Muscle of leg (tissue), 11 donors: ENCODE data around the gene PCDHGA8. TPM values are rescaled to one million over a fixed set of nuclear protein-coding genes. Genes with fewer than 3 reads are reported as not detected.
"Not testable (repeated sequence)": the region's sequence is repeated elsewhere in the genome, so short reads cannot be mapped to it uniquely, and the experiment has no call there.

ENCODE experiments used
- DNase-seq: peaks from one replicate; pipeline ENCODE4 v3.0.0; 2013
- H3K27ac ChIP-seq: one replicate; pipeline ENCODE4 v1.5.1; 2013; ENCODE audit warnings: mild to moderate bottlenecking, low read length, control low read depth
- H3K27me3 ChIP-seq: one replicate; pipeline ENCODE4 v1.6.1; 2013; ENCODE audit warnings: low read length; ENCODE audit not compliant: control insufficient read depth, insufficient read depth
- H3K36me3 ChIP-seq: one replicate; pipeline ENCODE4 v1.6.1; 2013; ENCODE audit warnings: low read length; ENCODE audit not compliant: control insufficient read depth, insufficient read depth
- H3K4me1 ChIP-seq: one replicate; pipeline ENCODE4 v1.6.1; 2013; ENCODE audit warnings: low read length; ENCODE audit not compliant: control insufficient read depth, insufficient read depth
- H3K4me3 ChIP-seq: one replicate; pipeline ENCODE4 v1.5.1; 2013; ENCODE audit warnings: low read length, control low read depth
- H3K9me3 ChIP-seq: replicated peaks from 2 replicates; pipeline ENCODE4 v1.6.1; 2013; ENCODE audit warnings: low read depth, low read length; ENCODE audit not compliant: control insufficient read depth
- WGBS: methylation state at CpG from one replicate; pipeline ENCODE4 v1.1.5; 2013; ENCODE audit warnings: missing lambda C conversion rate; ENCODE audit not compliant: insufficient coverage; 5-methylcytosine and 5-hydroxymethylcytosine counted together
- polyA plus RNA-seq, 8 donors: library from polyadenylated mRNA; unstranded; fragments of 120-200 nt; gene quantifications; one replicate each; pipeline versions ENCODE4 v1.2.1 to v1.2.3, GENCODE V29; 2013; ENCODE audit warnings: inconsistent platforms in 1 of 8, low replicate concordance in 1 of 8; ENCODE audit not compliant: insufficient read length in 8 of 8, insufficient read depth in 1 of 8
- total RNA-seq: library from RNA; stranded (reverse); fragments of 120-200 nt; gene quantifications from one replicate; pipeline ENCODE4 v1.2.4, GENCODE V29; 2013

Gene PCDHGA8
- total and polyA plus RNA-seq, 9 donors: 0.31 to 1.6 (median 0.64) TPM

DNA sequence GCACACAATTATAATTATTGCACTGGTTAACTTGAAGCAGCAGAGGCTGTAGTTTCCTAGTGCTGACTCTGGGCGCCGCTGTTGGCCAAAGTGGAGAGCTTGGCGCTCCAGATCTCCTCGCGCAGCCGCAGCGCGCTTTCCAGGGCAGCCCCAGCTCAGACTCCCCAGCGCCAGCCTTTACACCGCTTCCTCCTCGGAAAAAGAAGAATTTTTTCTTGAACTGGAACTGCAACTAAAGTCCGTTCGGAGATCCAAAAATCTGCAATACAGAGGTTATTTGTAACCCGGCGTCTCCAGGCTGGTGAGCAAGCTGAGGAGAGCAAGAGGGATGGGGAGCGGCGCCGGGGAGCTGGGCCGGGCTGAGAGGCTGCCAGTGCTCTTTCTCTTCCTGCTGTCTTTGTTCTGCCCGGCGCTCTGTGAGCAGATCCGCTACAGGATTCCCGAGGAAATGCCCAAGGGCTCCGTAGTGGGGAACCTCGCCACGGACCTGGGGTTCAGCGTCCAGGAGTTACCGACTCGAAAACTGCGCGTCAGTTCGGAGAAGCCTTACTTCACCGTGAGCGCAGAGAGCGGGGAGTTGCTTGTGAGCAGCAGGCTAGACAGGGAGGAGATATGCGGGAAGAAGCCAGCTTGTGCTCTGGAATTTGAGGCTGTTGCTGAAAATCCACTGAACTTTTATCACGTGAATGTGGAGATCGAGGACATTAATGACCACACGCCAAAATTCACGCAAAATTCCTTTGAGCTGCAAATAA is 4.7 kb upstream of the PCDHGA8 start, which contains the start of gene PCDHGB4:
PCDHGB4 (plus strand) TSS at position 142 of the 755 bp plus-strand sequence; CDS start at position 329, 187 bp downstream.
- WGBS: 5% methylated on average over 11 of the region's 40 CpGs
- not testable (repeated sequence) for H3K4me1 ChIP-seq, H3K4me3 ChIP-seq, H3K36me3 ChIP-seq, H3K27ac ChIP-seq
- H3K27me3 ChIP-seq: peaks cover 11% of the 10 kb centered on the region
- DNase-seq: peak; percentile 10
- H3K9me3 ChIP-seq: peaks cover 83% of the 10 kb centered on the region

GRCh38 chr5:141388661-141389060 is 3.8 kb upstream of the PCDHGA8 start:
- peaks cover 14% of the 10 kb centered on the region for H3K27me3 ChIP-seq
- no peaks in the 10 kb centered on the region for H3K36me3 ChIP-seq
- no peaks in the 10 kb centered on the region for H3K4me1 ChIP-seq
- no peak overlapping the region for H3K4me3 ChIP-seq
- H3K9me3 ChIP-seq: peaks cover 83% of the 10 kb centered on the region
- H3K27ac ChIP-seq: no peak overlapping the region
- 80% methylated on average over 3 of the region's 10 CpGs for WGBS
- no peak for DNase-seq

- H3K36me3 ChIP-seq: no peaks in the 10 kb centered on the region
- H3K27ac ChIP-seq: no peak overlapping the region
- H3K9me3 ChIP-seq: peaks cover 83% of the 10 kb centered on the region
- H3K4me1 ChIP-seq: no peaks in the 10 kb centered on the region
- no peak for DNase-seq
- H3K27me3 ChIP-seq: peaks cover 14% of the 10 kb centered on the region
- WGBS: 38% methylated on average over 75 of the region's 77 CpGs
- no peak overlapping the region for H3K4me3 ChIP-seq
Measured at GRCh38 chr5:141389153-141390042, 3.0 kb upstream of the PCDHGA8 start.

DNA sequence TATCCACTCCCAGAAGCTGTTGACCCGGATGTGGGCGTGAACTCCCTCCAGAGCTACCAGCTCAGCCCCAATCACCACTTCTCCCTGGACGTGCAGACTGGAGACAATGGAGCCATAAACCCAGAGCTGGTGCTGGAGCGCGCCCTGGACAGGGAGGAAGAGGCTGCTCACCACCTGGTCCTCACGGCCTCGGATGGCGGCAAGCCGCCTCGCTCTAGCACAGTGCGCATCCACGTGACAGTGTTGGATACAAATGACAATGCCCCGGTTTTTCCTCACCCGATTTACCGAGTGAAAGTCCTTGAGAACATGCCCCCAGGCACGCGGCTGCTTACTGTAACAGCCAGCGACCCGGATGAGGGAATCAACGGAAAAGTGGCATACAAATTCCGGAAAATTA is 834 bp downstream of the PCDHGA8 start:
- WGBS: 59% methylated on average over 11 of the region's 21 CpGs
- no peak overlapping the region for H3K4me3 ChIP-seq
- no peak for DNase-seq
- peaks cover 77% of the 10 kb centered on the region for H3K9me3 ChIP-seq
- H3K36me3 ChIP-seq: no peaks in the 10 kb centered on the region
- no peak overlapping the region for H3K27ac ChIP-seq
- no peaks in the 10 kb centered on the region for H3K4me1 ChIP-seq
- H3K27me3 ChIP-seq: peaks cover 16% of the 10 kb centered on the region

DNA sequence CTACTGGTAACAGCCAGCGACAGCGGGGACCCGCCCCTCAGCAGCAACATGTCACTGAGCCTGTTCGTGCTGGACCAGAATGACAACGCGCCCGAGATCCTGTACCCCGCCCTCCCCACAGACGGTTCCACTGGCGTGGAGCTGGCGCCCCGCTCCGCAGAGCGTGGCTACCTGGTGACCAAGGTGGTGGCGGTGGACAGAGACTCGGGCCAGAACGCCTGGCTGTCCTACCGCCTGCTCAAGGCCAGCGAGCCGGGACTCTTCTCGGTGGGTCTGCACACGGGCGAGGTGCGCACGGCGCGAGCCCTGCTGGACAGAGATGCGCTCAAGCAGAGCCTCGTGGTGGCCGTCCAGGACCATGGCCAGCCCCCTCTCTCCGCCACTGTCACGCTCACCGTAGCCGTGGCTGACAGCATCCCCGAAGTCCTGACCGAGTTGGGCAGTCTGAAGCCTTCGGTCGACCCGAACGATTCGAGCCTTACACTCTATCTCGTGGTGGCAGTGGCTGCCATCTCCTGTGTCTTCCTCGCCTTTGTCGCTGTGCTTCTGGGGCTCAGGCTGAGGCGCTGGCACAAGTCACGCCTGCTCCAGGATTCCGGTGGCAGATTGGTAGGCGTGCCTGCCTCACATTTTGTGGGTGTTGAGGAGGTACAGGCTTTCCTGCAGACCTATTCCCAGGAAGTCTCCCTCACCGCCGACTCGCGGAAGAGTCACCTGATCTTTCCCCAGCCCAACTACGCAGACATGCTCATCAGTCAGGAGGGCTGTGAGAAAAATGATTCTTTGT is 2.2 kb downstream of the PCDHGA8 start:
- not testable (repeated sequence) for DNase-seq, H3K4me1 ChIP-seq, H3K36me3 ChIP-seq, H3K4me3 ChIP-seq, H3K27ac ChIP-seq
- WGBS: 42% methylated on average over 25 of the region's 53 CpGs
- Histone ChIP-seq H3K27me3 (peaks cover 21% of the 10 kb centered on the region), H3K9me3 (peaks cover 76% of the 10 kb centered on the region)

DNA sequence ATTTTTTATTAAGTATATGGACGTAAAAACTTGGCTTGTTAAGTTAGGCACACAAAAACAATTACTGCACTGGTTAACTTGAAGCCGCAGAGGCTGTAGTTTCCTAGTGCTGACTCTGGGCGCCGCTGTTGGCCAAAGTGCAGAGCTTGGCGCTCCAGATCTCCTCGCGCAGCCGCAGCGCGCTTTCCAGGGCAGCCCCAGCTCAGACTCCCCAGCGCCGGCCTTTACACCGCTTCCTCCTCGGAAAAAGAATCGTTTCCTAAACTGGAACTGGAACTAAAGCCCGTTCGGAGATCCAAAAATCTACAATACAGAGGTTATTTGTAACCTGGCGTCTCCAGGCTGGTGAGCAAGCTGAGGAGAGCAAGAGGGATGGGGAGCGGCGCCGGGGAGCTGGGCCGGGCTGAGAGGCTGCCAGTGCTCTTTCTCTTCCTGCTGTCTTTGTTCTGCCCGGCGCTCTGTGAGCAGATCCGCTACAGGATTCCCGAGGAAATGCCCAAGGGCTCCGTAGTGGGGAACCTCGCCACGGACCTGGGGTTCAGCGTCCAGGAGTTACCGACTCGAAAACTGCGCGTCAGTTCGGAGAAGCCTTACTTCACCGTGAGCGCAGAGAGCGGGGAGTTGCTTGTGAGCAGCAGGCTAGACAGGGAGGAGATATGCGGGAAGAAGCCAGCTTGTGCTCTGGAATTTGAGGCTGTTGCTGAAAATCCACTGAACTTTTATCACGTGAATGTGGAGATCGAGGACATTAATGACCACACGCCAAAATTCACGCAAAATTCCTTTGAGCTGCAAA is 5.5 kb downstream of the PCDHGA8 start, which contains the start of gene PCDHGB5:
PCDHGB5 (plus strand) TSS at position 192 of the 796 bp plus-strand sequence; CDS start at position 373, 181 bp downstream.
- not testable (repeated sequence) for H3K36me3 ChIP-seq, H3K4me1 ChIP-seq, DNase-seq, H3K4me3 ChIP-seq, H3K27ac ChIP-seq
- 2% methylated on average over 9 of the region's 43 CpGs for WGBS
- H3K27me3 ChIP-seq: peaks cover 18% of the 10 kb centered on the region
- peaks cover 75% of the 10 kb centered on the region for H3K9me3 ChIP-seq

DNA sequence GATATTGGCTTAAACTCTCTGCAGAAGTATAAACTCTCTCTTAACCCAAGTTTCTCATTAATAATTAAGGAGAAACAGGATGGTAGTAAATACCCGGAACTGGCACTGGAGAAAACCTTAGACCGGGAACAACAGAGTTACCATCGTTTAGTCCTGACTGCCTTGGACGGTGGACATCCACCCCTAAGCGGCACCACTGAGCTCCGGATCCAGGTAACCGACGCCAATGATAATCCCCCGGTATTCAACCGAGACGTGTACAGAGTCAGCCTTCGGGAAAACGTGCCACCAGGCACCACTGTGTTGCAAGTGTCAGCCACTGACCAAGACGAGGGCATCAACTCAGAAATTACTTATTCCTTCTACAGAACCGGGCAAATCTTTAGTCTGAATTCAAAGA is 6.2 kb downstream of the PCDHGA8 start:
- Histone ChIP-seq H3K36me3 (no peaks in the 10 kb centered on the region), H3K9me3 (peaks cover 75% of the 10 kb centered on the region), H3K27me3 (peaks cover 17% of the 10 kb centered on the region), H3K4me3 (no peak overlapping the region), H3K27ac (no peak overlapping the region), H3K4me1 (no peaks in the 10 kb centered on the region)
- DNase-seq: no peak
- WGBS: 24% methylated on average over 13 of the region's 15 CpGs

GRCh38 chr5:141399555-141400258 is 7.3 kb downstream of the PCDHGA8 start:
- peaks cover 76% of the 10 kb centered on the region for H3K9me3 ChIP-seq
- peaks cover 17% of the 10 kb centered on the region for H3K27me3 ChIP-seq
- 26% methylated on average over 61 of the region's 61 CpGs for WGBS
- no peak for DNase-seq
- H3K27ac ChIP-seq: no peak overlapping the region
- no peak overlapping the region for H3K4me3 ChIP-seq
- no peaks in the 10 kb centered on the region for H3K36me3 ChIP-seq
- no peaks in the 10 kb centered on the region for H3K4me1 ChIP-seq
